AG04449 (cell line): ENCODE results near the gene TUBB4B.

Source experiments
- CTCF ChIA-PET: fragments of 350-600 bp; formaldehyde crosslinking; extraction: SDS; loops from one replicate; lab custom pipeline; 2021; ENCODE audit warnings: antibody characterized with exemption; lab: Yijun Ruan, JAX
- POLR2A ChIA-PET: fragments of 400-600, 350-600 bp; formaldehyde crosslinking; extraction: SDS; loops from one replicate; lab custom pipeline; 2020; ENCODE audit warnings: antibody characterized with exemption, inconsistent platforms; lab: Yijun Ruan, JAX
- DNase-seq: peaks from one replicate; pipeline ENCODE4 v3.0.0-alpha.2; 2010; ENCODE audit warnings: low read depth, low spot score
- H3K4me3 ChIP-seq: 2 replicates; pipeline ENCODE4 v1.5.1; 2011; ENCODE audit warnings: low read depth, mild to moderate bottlenecking, control low read depth, low read length
- CTCF ChIP-seq: IDR thresholded peaks from one replicate; pipeline ENCODE4 v1.5.1; 2011; ENCODE audit warnings: mild to moderate bottlenecking, moderate library complexity, low read length, control low read depth, inconsistent platforms; ENCODE audit not compliant: insufficient read depth; ENCODE audit errors: missing control alignments

Gene TUBB4B

GRCh38 chr9:137247135-137247915 is 6.2 kb downstream of the TUBB4B start:
- ChIA-PET CTCF (interaction anchor here (0.8 to 1.4 kb wide), 2 partner anchors 11 to 18 kb away, joined by 3 to 4 read pairs; no protein-coding TSS in a partner anchor), POLR2A (no interaction called here)
- H3K4me3 ChIP-seq, result no peak overlapping the region
- no peak for TF ChIP-seq CTCF
- DNase-seq, result no peak

- CTCF ChIA-PET, result interaction anchor here (1.4 to 2.3 kb wide), 2 partner anchors 18 to 21 kb away, joined by 4 to 6 read pairs; partner anchors contain the start of gene RNF224
- TF ChIP-seq CTCF, result no peak
- POLR2A ChIA-PET, result no interaction called here
- no peak for DNase-seq
- no peak overlapping the region for H3K4me3 ChIP-seq
These were observed 6.8 kb downstream of the TUBB4B start for GRCh38 chr9:137247916-137248175.

GRCh38 chr9:137250329-137251193 is 9.5 kb downstream of the TUBB4B start:
- ChIA-PET CTCF (interaction anchor here (1.2 to 2.7 kb wide), 3 partner anchors 13 to 121 kb away, joined by 3 to 15 read pairs (median 6); partner anchors contain the start of gene RNF224), POLR2A (interaction anchor here (1.8 to 6.8 kb wide), 2 partner anchors 8 to 9 kb away, joined by 15 to 164 read pairs; partner anchors contain the start of gene TUBB4B)
- DNase-seq, result no peak
- H3K4me3 ChIP-seq, result no peak overlapping the region
- no peak for TF ChIP-seq CTCF

GRCh38 chr9:137251194-137251461 is 10.0 kb downstream of the TUBB4B start, which contains the start of gene STPG3:
TSS of gene STPG3 (plus strand) at chr9:137251286. CDS start at chr9:137251287, 1 bp downstream.
- DNase-seq, result no peak
- H3K4me3 ChIP-seq, result no peak within 1 kb of the TSS
- POLR2A ChIA-PET, result interaction anchor here (6.8 kb wide), 1 partner anchor 8 kb away, joined by 164 read pairs; the partner anchor contains the start of gene TUBB4B
- no peak for TF ChIP-seq CTCF
- CTCF ChIA-PET, result interaction anchor here (2.7 kb wide), 1 partner anchor 14 kb away, joined by 15 read pairs; no protein-coding TSS in a partner anchor

GRCh38 chr9:137251490-137252268 is 10.6 kb downstream of the TUBB4B start:
- POLR2A ChIA-PET, result interaction anchor here (6.8 kb wide), 1 partner anchor 9 kb away, joined by 164 read pairs; the partner anchor contains the start of gene TUBB4B
- no peak overlapping the region for H3K4me3 ChIP-seq
- no peak for TF ChIP-seq CTCF

More at GRCh38 chr9:137251490-137252268, 10.6 kb downstream of the TUBB4B start:
- DNase-seq, result no peak
- CTCF ChIA-PET, result interaction anchor here (1.1 to 2.7 kb wide), 2 partner anchors 14 to 15 kb away, joined by 3 to 15 read pairs; no protein-coding TSS in a partner anchor
